GM12878 (cell line): Measurements from ENCODE around the gene TEX44. TPM values are rescaled to one million over a fixed set of nuclear protein-coding genes. Genes with fewer than 3 reads are reported as not detected.

Source experiments
- ATF2 ChIP-seq: IDR thresholded peaks from 2 replicates; pipeline ENCODE4 v1.6.1; 2012; ENCODE audit warnings: low read length, inconsistent platforms
- ATF3 ChIP-seq: IDR thresholded peaks from 2 replicates; pipeline ENCODE4 v1.6.1; 2011; ENCODE audit warnings: low read depth, mild to moderate bottlenecking, low read length, moderate library complexity, borderline replicate concordance; ENCODE audit errors: extremely low read depth
- E2F4 ChIP-seq: IDR thresholded peaks from 2 replicates; pipeline ENCODE4 v1.6.1; 2012; ENCODE audit warnings: low read depth, low read length, improper control_type of control experiment
- E4F1 ChIP-seq: fragments of 450-650 bp; IDR thresholded peaks from 2 replicates; pipeline ENCODE4 v1.6.1; 2018; ENCODE audit warnings: borderline replicate concordance, mild to moderate bottlenecking; ENCODE audit not compliant: partially characterized antibody
- ESRRA ChIP-seq: IDR thresholded peaks from 2 replicates; pipeline ENCODE4 v1.6.1; 2012; ENCODE audit warnings: mild to moderate bottlenecking, low read length, improper control_type of control experiment
- HDGF ChIP-seq: fragments of 450-650 bp; IDR thresholded peaks from 2 replicates; pipeline ENCODE4 v1.6.1; 2016; ENCODE audit warnings: antibody characterized with exemption
- IKZF1 ChIP-seq: fragments of 450-650 bp; conservative IDR thresholded peaks from 2 replicates; pipeline ENCODE4 v1.6.1; 2017; ENCODE audit warnings: antibody characterized with exemption, mild to moderate bottlenecking
- NFYA ChIP-seq: IDR thresholded peaks from 2 replicates; pipeline ENCODE4 v1.6.1; 2011; ENCODE audit warnings: low read depth, mild to moderate bottlenecking, low read length, improper control_type of control experiment, borderline replicate concordance
- PBX3 ChIP-seq: IDR thresholded peaks from 2 replicates; pipeline ENCODE4 v1.6.1; 2011; ENCODE audit warnings: mild to moderate bottlenecking, low read depth, low read length, moderate library complexity; ENCODE audit not compliant: insufficient replicate concordance
- POLR2A ChIP-seq: IDR thresholded peaks from 2 replicates; pipeline ENCODE4 v1.6.1; 2011; ENCODE audit warnings: low read depth, mild to moderate bottlenecking, low read length
- REST ChIP-seq: IDR thresholded peaks from 2 replicates; pipeline ENCODE4 v1.6.1; 2012; ENCODE audit warnings: mild to moderate bottlenecking, low read depth, low read length
- SIX5 ChIP-seq: IDR thresholded peaks from 2 replicates; pipeline ENCODE4 v1.6.1; 2011; ENCODE audit warnings: mild to moderate bottlenecking, low read depth, low read length, moderate library complexity; ENCODE audit not compliant: severe bottlenecking
- SMAD1 ChIP-seq: fragments of 450-650 bp; IDR thresholded peaks from 2 replicates; pipeline ENCODE4 v1.6.1; 2018; ENCODE audit warnings: mild to moderate bottlenecking, low read depth; ENCODE audit not compliant: partially characterized antibody
- WRNIP1 ChIP-seq: IDR thresholded peaks from 2 replicates; pipeline ENCODE4 v1.6.1; 2011; ENCODE audit warnings: low read depth, low read length, improper control_type of control experiment, borderline replicate concordance
- ZBTB33 ChIP-seq: fragments of 450-650 bp; IDR thresholded peaks from 2 replicates; pipeline ENCODE4 v1.6.1; 2017; ENCODE audit warnings: mild to moderate bottlenecking
- ZNF217 ChIP-seq: fragments of 450-650 bp; IDR thresholded peaks from 2 replicates; pipeline ENCODE4 v1.6.1; 2017; ENCODE audit warnings: antibody characterized with exemption, mild to moderate bottlenecking
- polyA plus RNA-seq, 11 experiments: library from polyadenylated mRNA; depleted of rRNA in 4 of 11; unstranded in 6 of 11; stranded (reverse) in 5 of 11; fragments of >200 nt; fragmentation: Nextera tagmentation in 4 of 11; fragmentation: Illumina TruSeq in 1 of 11; extraction: Ambion mirVana in 4 of 11; extraction: Trizol in 1 of 11; gene quantifications; 1 replicate in 1 of 11; 2 replicates in 10 of 11; pipeline versions ENCODE4 v1.2.1 to v1.2.3, GENCODE V29; 2011 to 2016; ENCODE audit warnings: inconsistent platforms in 2 of 11, missing spikeins in 2 of 11, low read depth in 1 of 11
- total RNA-seq, 4 experiments: library from RNA; depleted of rRNA in 3 of 4; stranded (reverse); fragments of >200 nt in 3 of 4; fragmentation: Illumina TruSeq in 1 of 4; extraction: Trizol in 1 of 4; gene quantifications; 2 replicates each; pipeline versions ENCODE4 v1.2.1 to v1.2.3, GENCODE V29; 2013 to 2021

Gene TEX44
- total and polyA plus RNA-seq, 10 of the 15 experiments (the other 5 are each of a cell fraction or from before 2014, with no cell fraction given): not detected

GRCh38 chr2:231545105-231545902 is 47.4 kb upstream of the TEX44 start (continued):
- no peak for TF ChIP-seq E2F4
- TF ChIP-seq ATF3: no peak
- TF ChIP-seq ZNF217: peak; percentile 24; the same call in 1 of the 2 replicates
- no peak for TF ChIP-seq WRNIP1
- no peak for TF ChIP-seq E4F1
- TF ChIP-seq HDGF: peak; percentile 68; the same call in 1 of the 2 replicates
- peak; percentile 96 for TF ChIP-seq IKZF1
- no peak for TF ChIP-seq ESRRA
- no peak for TF ChIP-seq REST
- no peak for TF ChIP-seq SIX5
- TF ChIP-seq NFYA: no peak
- TF ChIP-seq PBX3: peak; percentile 71
- peak; percentile 65 for TF ChIP-seq SMAD1
- TF ChIP-seq POLR2A: peak; percentile 96
- peak; percentile 98 for TF ChIP-seq ATF2
- no peak for TF ChIP-seq ZBTB33
